DND-41 (cell line): Measurements from ENCODE around the gene PIM2.

Source experiments
- ATAC-seq: fragments of 200-7000 bp; cut with Tn5 transposase; 3 replicates; pipeline ENCODE4 v1.9.1; 2021; ENCODE audit warnings: low read depth; ENCODE audit not compliant: insufficient read depth
- DNase-seq: peaks from one replicate; pipeline ENCODE4 v3.0.0-alpha.2; 2020
- H2AFZ ChIP-seq: 2 replicates; pipeline ENCODE4 v1.6.0; 2012; ENCODE audit warnings: low read depth, low read length
- H3K27ac ChIP-seq: 2 replicates; pipeline ENCODE4 v1.5.1; 2012; ENCODE audit warnings: low read length, inconsistent platforms
- H3K27me3 ChIP-seq: fragments of 200-600 bp; sonication (generic); 2 replicates; pipeline ENCODE4 v1.6.0; 2012; ENCODE audit warnings: low read length, mild to moderate bottlenecking, inconsistent platforms; ENCODE audit not compliant: insufficient read depth, poor library complexity
- H3K36me3 ChIP-seq: 2 replicates; pipeline ENCODE4 v1.5.1; 2012; ENCODE audit warnings: low read length, inconsistent platforms; ENCODE audit not compliant: insufficient read depth
- H3K4me1 ChIP-seq: 2 replicates; pipeline ENCODE4 v1.5.1; 2012; ENCODE audit warnings: mild to moderate bottlenecking, low read length; ENCODE audit not compliant: insufficient read depth
- H3K4me2 ChIP-seq: 2 replicates; pipeline ENCODE4 v1.6.0; 2012; ENCODE audit warnings: mild to moderate bottlenecking, moderate library complexity, low read length, inconsistent platforms; ENCODE audit not compliant: insufficient read depth
- H3K4me3 ChIP-seq, 2 experiments: fragments of 200-600 bp in 1 of 2; shearing (Covaris generic) in 1 of 2; 2 replicates each; pipeline ENCODE4 v1.5.1; 2012 to 2016; ENCODE audit warnings: inconsistent platforms in 2 of 2, low read length in 2 of 2, mild to moderate bottlenecking in 2 of 2, low read depth in 1 of 2, moderate library complexity in 1 of 2
- H3K79me2 ChIP-seq: 2 replicates; pipeline ENCODE4 v1.6.0; 2012; ENCODE audit warnings: low read length, inconsistent platforms; ENCODE audit not compliant: insufficient read depth
- H3K9ac ChIP-seq: 2 replicates; pipeline ENCODE4 v1.6.0; 2012; ENCODE audit warnings: low read depth, mild to moderate bottlenecking, inconsistent platforms, low read length, moderate library complexity
- H3K9me3 ChIP-seq: 2 replicates; pipeline ENCODE4 v1.5.1; 2012; ENCODE audit warnings: low read length, moderate library complexity, mild to moderate bottlenecking, inconsistent platforms; ENCODE audit not compliant: insufficient read depth, severe bottlenecking
- H4K20me1 ChIP-seq: 2 replicates; pipeline ENCODE4 v1.6.0; 2012; ENCODE audit warnings: low read length; ENCODE audit not compliant: insufficient read depth
- CTCF ChIP-seq: IDR thresholded peaks from 2 replicates; pipeline ENCODE4 v1.5.1; 2012; ENCODE audit warnings: borderline replicate concordance, low read length, moderate library complexity, mild to moderate bottlenecking; ENCODE audit not compliant: poor library complexity, severe bottlenecking; ENCODE audit errors: extremely low read depth
- EZH2 ChIP-seq: IDR thresholded peaks from 3 replicates; pipeline ENCODE4 v1.6.1; 2012; ENCODE audit warnings: borderline replicate concordance, low read depth, mild to moderate bottlenecking, moderate library complexity, low read length, inconsistent platforms; ENCODE audit not compliant: severe bottlenecking

PIM2 gene

GRCh38 chrX:48896611-48897011, 22.2 kb downstream of the PIM2 start:
- H3K4me3 ChIP-seq: peak overlapping the region; percentile 88 to 98; a peak in 3 of 4 replicates
- H3K27me3 ChIP-seq: no peaks in the 10 kb centered on the region
- peaks cover 29% of the 10 kb centered on the region for H3K4me1 ChIP-seq
- TF ChIP-seq CTCF (no peak), EZH2 (no peak)
- peak overlapping the region; percentile 99 for H3K27ac ChIP-seq
- no peaks in the 10 kb centered on the region for H3K9me3 ChIP-seq
- H4K20me1 ChIP-seq: peaks cover 30% of the 10 kb centered on the region
- H3K79me2 ChIP-seq: peaks cover 50% of the 10 kb centered on the region
- H3K4me2 ChIP-seq: peak overlapping the region; percentile 97
- no peak for ATAC-seq
- peaks cover 40% of the 10 kb centered on the region for H3K36me3 ChIP-seq
- no peak overlapping the region for H2AFZ ChIP-seq
- peak overlapping the region; percentile 94 for H3K9ac ChIP-seq
- DNase-seq: no peak

- no peak for DNase-seq
- H3K9ac ChIP-seq: no peak overlapping the region
- H3K79me2 ChIP-seq: peaks cover 46% of the 10 kb centered on the region
- H3K9me3 ChIP-seq: no peaks in the 10 kb centered on the region
- ATAC-seq: no peak
- H3K4me3 ChIP-seq: no peak overlapping the region
- peaks cover 32% of the 10 kb centered on the region for H3K36me3 ChIP-seq
- H3K4me2 ChIP-seq: no peak overlapping the region
- TF ChIP-seq CTCF (no peak), EZH2 (no peak)
- H4K20me1 ChIP-seq: peaks cover 30% of the 10 kb centered on the region
- no peak overlapping the region for H3K27ac ChIP-seq
- H3K27me3 ChIP-seq: no peaks in the 10 kb centered on the region
- H3K4me1 ChIP-seq: peaks cover 29% of the 10 kb centered on the region
- H2AFZ ChIP-seq: no peak overlapping the region
These were observed 23.9 kb downstream of the PIM2 start for GRCh38 chrX:48894891-48895290.

GRCh38 chrX:48893556-48894348, 25.1 kb downstream of the PIM2 start:
- peaks cover 35% of the 10 kb centered on the region for H3K79me2 ChIP-seq
- H4K20me1 ChIP-seq: peaks cover 23% of the 10 kb centered on the region
- TF ChIP-seq CTCF (no peak), EZH2 (no peak)
- no peak overlapping the region for H3K4me3 ChIP-seq
- no peak for DNase-seq
- no peak for ATAC-seq
- H3K9ac ChIP-seq: no peak overlapping the region
- H3K4me2 ChIP-seq: no peak overlapping the region
- no peaks in the 10 kb centered on the region for H3K9me3 ChIP-seq
- H3K4me1 ChIP-seq: peaks cover 18% of the 10 kb centered on the region
- no peak overlapping the region for H2AFZ ChIP-seq
- no peaks in the 10 kb centered on the region for H3K27me3 ChIP-seq
- peaks cover 22% of the 10 kb centered on the region for H3K36me3 ChIP-seq
- H3K27ac ChIP-seq: no peak overlapping the region
